ENCODE measurements around the gene KRTAP5-6. TPM values are rescaled to one million over a fixed set of nuclear protein-coding genes. Genes with fewer than 3 reads are reported as not detected.

Gene KRTAP5-6
- total RNA-seq, 5 donors from 2014 or later (not counting 1 experiment from before 2014, with no cell fraction given) = not detected

GRCh38 chr11:1702506-1702905 is 5.5 kb downstream of the KRTAP5-6 start:
- DNase-seq (no peak), ATAC-seq (replicated peaks in 1 of 4) (no peak)
- POLR2A ChIA-PET = no interaction called here
- H3K9me3 Mint-ChIP-seq = peaks cover 3 to 14% (median 12%) of the 10 kb centered on the region in 3 donors
- CTCF ChIA-PET = no interaction called here
- H3K4me3 Mint-ChIP-seq = no peak overlapping the region
- peaks cover 13 to 21% (median 16%) of the 10 kb centered on the region in 3 donors for H3K4me1 Mint-ChIP-seq
- no peak overlapping the region for H3K27ac Mint-ChIP-seq
- H3K27me3 Mint-ChIP-seq = peaks cover 0 to 5% of the 10 kb centered on the region in 2 donors
- peaks cover 2% of the 10 kb centered on the region for H3K9me3 ChIP-seq
- H3K36me3 ChIP-seq (ENCODE audit: control insufficient read depth in 2 of 2, extremely low read depth in 1 of 2, insufficient read depth in 1 of 2, low read length in 1 of 2) = no peaks in the 10 kb centered on the region
- no CpG with 5 or more reads among the region's 10 CpGs for WGBS (ENCODE audit: insufficient coverage)
- H3K4me3 ChIP-seq (ENCODE audit: control insufficient read depth in 1 of 2, extremely low read depth in 1 of 2, low read length in 1 of 2) = no peak overlapping the region
- H3K27ac ChIP-seq (ENCODE audit: low read length) = no peak overlapping the region
- H3K4me1 ChIP-seq (ENCODE audit: control insufficient read depth in 1 of 2, extremely low read depth in 1 of 2, insufficient read depth in 2 of 2, low read length in 2 of 2) = peaks cover 2 to 12% of the 10 kb centered on the region in 2 experiments
- H3K27me3 ChIP-seq (replicated peaks in 1 of 2; ENCODE audit: control insufficient read depth in 2 of 2, extremely low read depth in 1 of 2, insufficient read depth in 2 of 2, low read length in 1 of 2) = peaks cover 0 to 18% of the 10 kb centered on the region in 2 experiments
- H3K36me3 Mint-ChIP-seq = peaks cover 4% of the 10 kb centered on the region

DNA sequence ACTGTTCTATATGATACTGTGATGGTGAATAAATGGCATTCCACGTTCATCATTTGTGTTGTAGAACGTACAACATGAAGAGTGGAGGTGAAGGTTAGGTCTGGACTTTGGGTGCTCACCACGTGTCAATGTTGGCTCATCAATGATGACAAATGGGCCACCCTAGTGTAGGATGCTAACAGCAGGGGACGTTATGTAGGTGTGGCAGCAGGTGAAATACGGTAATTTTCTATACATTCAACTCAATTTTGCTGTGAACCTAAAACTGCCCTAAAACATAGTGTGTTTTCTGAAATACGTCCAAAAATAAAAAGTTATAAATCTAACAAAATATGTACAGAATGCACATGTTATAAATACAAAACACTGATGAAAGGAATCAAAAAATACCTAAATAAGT is 6.2 kb downstream of the KRTAP5-6 start:
- peaks cover 2% of the 10 kb centered on the region for H3K9me3 ChIP-seq
- H3K9me3 Mint-ChIP-seq = peaks cover 3 to 14% (median 12%) of the 10 kb centered on the region in 3 donors
- H3K4me3 Mint-ChIP-seq = no peak overlapping the region
- peaks cover 4% of the 10 kb centered on the region for H3K36me3 Mint-ChIP-seq
- peaks cover 13 to 21% (median 16%) of the 10 kb centered on the region in 3 donors for H3K4me1 Mint-ChIP-seq
- ATAC-seq (replicated peaks in 1 of 4) (no peak), DNase-seq (no peak)
- POLR2A ChIA-PET = no interaction called here
- H3K27ac ChIP-seq (ENCODE audit: low read length) = no peak overlapping the region
- CTCF ChIA-PET = no interaction called here
- H3K36me3 ChIP-seq (ENCODE audit: control insufficient read depth in 2 of 2, extremely low read depth in 1 of 2, insufficient read depth in 1 of 2, low read length in 1 of 2) = no peaks in the 10 kb centered on the region
- WGBS (ENCODE audit: insufficient coverage) = no CpG with 5 or more reads among the region's 6 CpGs
- no peak overlapping the region for H3K4me3 ChIP-seq (ENCODE audit: control insufficient read depth in 1 of 2, extremely low read depth in 1 of 2, low read length in 1 of 2)
- peaks cover 0 to 18% of the 10 kb centered on the region in 2 experiments for H3K27me3 ChIP-seq (replicated peaks in 1 of 2; ENCODE audit: control insufficient read depth in 2 of 2, extremely low read depth in 1 of 2, insufficient read depth in 2 of 2, low read length in 1 of 2)
- no peak overlapping the region for H3K27ac Mint-ChIP-seq
- H3K27me3 Mint-ChIP-seq = peaks cover 0 to 2% of the 10 kb centered on the region in 2 donors
- peaks cover 2 to 12% of the 10 kb centered on the region in 2 experiments for H3K4me1 ChIP-seq (ENCODE audit: control insufficient read depth in 1 of 2, extremely low read depth in 1 of 2, insufficient read depth in 2 of 2, low read length in 2 of 2)

- Mint-ChIP-seq H3K36me3 (peaks cover 4% of the 10 kb centered on the region), H3K4me1 (peaks cover 13 to 17% (median 13%) of the 10 kb centered on the region in 3 donors), H3K27me3 (peaks cover 0 to 8% of the 10 kb centered on the region in 2 donors), H3K4me3 (no peak overlapping the region), H3K9me3 (peaks cover 3 to 12% (median 11%) of the 10 kb centered on the region in 3 donors), H3K27ac (no peak overlapping the region)
- ChIA-PET CTCF (interaction anchor here (1.2 to 1.8 kb wide), 2 partner anchors 11 to 12 kb away, joined by 4 to 7 read pairs; no protein-coding TSS in a partner anchor), POLR2A (interaction anchor here in 1 of 2 donors (0.7 kb wide), 1 partner anchor 840 kb away, joined by 3 read pairs; no protein-coding TSS in a partner anchor)
- no peak overlapping the region for H3K27ac ChIP-seq (ENCODE audit: low read length)
- H3K27me3 ChIP-seq (replicated peaks in 1 of 2; ENCODE audit: control insufficient read depth in 2 of 2, extremely low read depth in 1 of 2, insufficient read depth in 2 of 2, low read length in 1 of 2) = peaks cover 0 to 16% of the 10 kb centered on the region in 2 experiments
- no peak for ATAC-seq (replicated peaks in 1 of 4)
- H3K9me3 ChIP-seq = peaks cover 2% of the 10 kb centered on the region
- DNase-seq = no peak
- peaks cover 2 to 12% of the 10 kb centered on the region in 2 experiments for H3K4me1 ChIP-seq (ENCODE audit: control insufficient read depth in 1 of 2, extremely low read depth in 1 of 2, insufficient read depth in 2 of 2, low read length in 2 of 2)
- H3K36me3 ChIP-seq (ENCODE audit: control insufficient read depth in 2 of 2, extremely low read depth in 1 of 2, insufficient read depth in 1 of 2, low read length in 1 of 2) = no peaks in the 10 kb centered on the region
- 61% methylated on average over 4 of the region's 15 CpGs for WGBS (ENCODE audit: insufficient coverage)
- no peak overlapping the region for H3K4me3 ChIP-seq (ENCODE audit: control insufficient read depth in 1 of 2, extremely low read depth in 1 of 2, low read length in 1 of 2)
These were observed 8.4 kb downstream of the KRTAP5-6 start for GRCh38 chr11:1705126-1706052.

DNA sequence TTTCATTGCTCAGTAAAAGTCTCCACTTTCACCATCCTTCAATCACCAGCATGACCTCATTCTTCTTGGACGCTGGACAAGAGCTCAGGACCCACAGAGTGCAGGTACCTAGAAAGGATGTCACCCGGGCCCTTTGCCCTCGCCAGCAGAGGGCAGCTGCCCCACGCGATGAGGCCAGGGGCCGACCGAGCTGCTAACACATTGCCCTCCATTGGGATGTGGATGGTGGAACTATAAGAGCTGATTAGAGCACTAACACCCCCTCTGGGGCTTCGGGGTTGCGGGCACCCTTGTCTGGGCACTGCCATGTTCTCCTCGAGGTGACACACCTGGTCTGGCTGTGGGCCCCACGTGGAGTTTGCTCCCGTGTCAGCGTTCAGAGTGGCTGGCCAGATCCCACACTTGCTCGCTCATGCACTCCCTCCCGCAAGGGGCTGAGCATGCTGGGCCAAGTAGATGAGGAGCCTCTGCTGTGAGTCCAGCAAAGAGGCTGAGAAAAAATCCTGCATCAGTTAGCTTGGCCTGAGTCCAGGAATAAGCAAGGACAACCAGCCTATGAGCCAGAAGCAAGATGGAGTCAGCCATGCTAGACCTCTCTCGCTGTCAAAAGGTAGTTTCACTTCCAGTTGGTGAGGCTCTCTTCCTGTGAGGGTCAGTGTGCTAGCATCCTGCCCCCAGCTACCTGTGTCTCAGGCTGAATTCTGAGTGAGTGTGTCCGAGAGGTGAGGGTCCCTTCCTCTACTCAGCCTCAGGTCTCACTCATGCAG is 9.8 kb downstream of the KRTAP5-6 start:
- Histone ChIP-seq H3K36me3 (ENCODE audit: control insufficient read depth in 2 of 2, extremely low read depth in 1 of 2, insufficient read depth in 1 of 2, low read length in 1 of 2) (no peaks in the 10 kb centered on the region), H3K4me3 (ENCODE audit: control insufficient read depth in 1 of 2, extremely low read depth in 1 of 2, low read length in 1 of 2) (no peak overlapping the region), H3K9me3 (peaks cover 2% of the 10 kb centered on the region), H3K27ac (ENCODE audit: low read length) (no peak overlapping the region), H3K27me3 (replicated peaks in 1 of 2; ENCODE audit: control insufficient read depth in 2 of 2, extremely low read depth in 1 of 2, insufficient read depth in 2 of 2, low read length in 1 of 2) (peaks cover 0 to 16% of the 10 kb centered on the region in 2 experiments), H3K4me1 (ENCODE audit: control insufficient read depth in 1 of 2, extremely low read depth in 1 of 2, insufficient read depth in 2 of 2, low read length in 2 of 2) (no peaks in the 10 kb centered on the region)
- ChIA-PET POLR2A (no interaction called here), CTCF (interaction anchor here (0.7 to 1.8 kb wide), 5 partner anchors 13 to 491 kb away, joined by 3 to 7 read pairs (median 3); partner anchors contain the start of gene SYT8 (in 1 of the 2))
- no peak for ATAC-seq (replicated peaks in 1 of 4)
- Mint-ChIP-seq H3K4me3 (no peak overlapping the region), H3K4me1 (peaks cover 0 to 2% (median 2%) of the 10 kb centered on the region in 3 donors), H3K27ac (no peak overlapping the region), H3K9me3 (peaks cover 0 to 5% (median 5%) of the 10 kb centered on the region in 3 donors), H3K27me3 (peaks cover 0 to 8% of the 10 kb centered on the region in 2 donors), H3K36me3 (no peaks in the 10 kb centered on the region)
- WGBS (ENCODE audit: insufficient coverage) = 78% methylated on average over 15 of the region's 17 CpGs
- DNase-seq = peak in 3 of 35 experiments; percentile 8 to 30 (median 12)

DNA sequence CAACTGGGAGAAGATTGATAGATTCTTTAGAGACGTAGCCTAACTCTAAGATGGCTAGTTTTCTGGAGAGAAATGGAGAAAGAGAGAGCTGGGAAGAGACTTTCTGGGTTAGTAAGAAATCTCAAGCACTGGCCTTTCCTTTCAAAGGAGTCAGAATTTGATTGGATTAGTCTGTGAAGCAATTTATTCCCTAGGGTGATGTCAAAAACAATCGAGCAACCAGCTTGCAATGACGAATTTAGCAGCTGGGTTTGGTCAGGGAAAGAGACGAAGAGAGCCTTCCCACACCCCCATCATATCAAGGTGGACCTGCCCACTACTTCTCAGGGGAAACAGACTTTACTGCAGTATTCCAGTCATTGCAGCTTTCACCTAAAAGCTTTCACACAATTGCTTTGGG is 10.8 kb downstream of the KRTAP5-6 start:
- ATAC-seq (replicated peaks in 1 of 4) = no peak
- Mint-ChIP-seq H3K9me3 (no peaks in the 10 kb centered on the region), H3K27ac (no peak overlapping the region), H3K4me3 (no peak overlapping the region), H3K27me3 (peaks cover 0 to 9% of the 10 kb centered on the region in 2 donors), H3K4me1 (peaks cover 0 to 2% (median 0%) of the 10 kb centered on the region in 3 donors), H3K36me3 (no peaks in the 10 kb centered on the region)
- Histone ChIP-seq H3K36me3 (ENCODE audit: control insufficient read depth in 2 of 2, extremely low read depth in 1 of 2, insufficient read depth in 1 of 2, low read length in 1 of 2) (no peaks in the 10 kb centered on the region), H3K27ac (ENCODE audit: low read length) (no peak overlapping the region), H3K9me3 (no peaks in the 10 kb centered on the region), H3K4me1 (ENCODE audit: control insufficient read depth in 1 of 2, extremely low read depth in 1 of 2, insufficient read depth in 2 of 2, low read length in 2 of 2) (no peaks in the 10 kb centered on the region), H3K4me3 (ENCODE audit: control insufficient read depth in 1 of 2, extremely low read depth in 1 of 2, low read length in 1 of 2) (no peak overlapping the region), H3K27me3 (replicated peaks in 1 of 2; ENCODE audit: control insufficient read depth in 2 of 2, extremely low read depth in 1 of 2, insufficient read depth in 2 of 2, low read length in 1 of 2) (peaks cover 0 to 13% of the 10 kb centered on the region in 2 experiments)
- WGBS (ENCODE audit: insufficient coverage) = 60% methylated on average over 2 of the region's 4 CpGs
- ChIA-PET POLR2A (no interaction called here), CTCF (no interaction called here)
- no peak for DNase-seq

DNA sequence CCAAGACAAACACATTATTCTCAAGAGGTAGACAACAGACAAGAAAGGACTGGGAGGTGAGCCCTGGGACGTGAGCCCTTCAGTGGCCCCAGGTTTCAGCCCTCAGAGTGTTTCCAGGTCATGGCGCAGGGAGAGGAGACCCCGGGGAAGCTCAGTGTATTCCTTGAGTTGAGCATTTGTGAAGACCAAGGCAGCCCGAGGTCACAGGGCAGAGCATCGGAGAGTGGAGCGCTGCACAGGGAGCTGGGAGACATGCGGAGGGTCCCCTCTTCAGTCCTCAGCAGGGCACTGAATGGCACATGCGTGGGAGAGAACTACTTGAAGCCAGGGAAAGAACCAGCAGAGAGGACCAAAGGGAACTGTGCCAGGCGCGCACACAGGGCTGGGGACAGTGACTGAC is 11.7 kb downstream of the KRTAP5-6 start:
- Histone ChIP-seq H3K4me1 (ENCODE audit: control insufficient read depth in 1 of 2, extremely low read depth in 1 of 2, insufficient read depth in 2 of 2, low read length in 2 of 2) (no peaks in the 10 kb centered on the region), H3K36me3 (ENCODE audit: control insufficient read depth in 2 of 2, extremely low read depth in 1 of 2, insufficient read depth in 1 of 2, low read length in 1 of 2) (no peaks in the 10 kb centered on the region), H3K9me3 (no peaks in the 10 kb centered on the region), H3K4me3 (ENCODE audit: control insufficient read depth in 1 of 2, extremely low read depth in 1 of 2, low read length in 1 of 2) (no peak overlapping the region), H3K27me3 (replicated peaks in 1 of 2; ENCODE audit: control insufficient read depth in 2 of 2, extremely low read depth in 1 of 2, insufficient read depth in 2 of 2, low read length in 1 of 2) (peaks cover 0 to 13% of the 10 kb centered on the region in 2 experiments), H3K27ac (ENCODE audit: low read length) (no peak overlapping the region)
- H3K4me3 Mint-ChIP-seq = no peak overlapping the region
- no peak for ATAC-seq (replicated peaks in 1 of 4)
- H3K27ac Mint-ChIP-seq = no peak overlapping the region
- no peaks in the 10 kb centered on the region for H3K36me3 Mint-ChIP-seq
- H3K4me1 Mint-ChIP-seq = peaks cover 0 to 2% (median 0%) of the 10 kb centered on the region in 3 donors
- H3K27me3 Mint-ChIP-seq = peaks cover 0 to 9% of the 10 kb centered on the region in 2 donors
- ChIA-PET POLR2A (no interaction called here), CTCF (no interaction called here)
- no peak for DNase-seq
- H3K9me3 Mint-ChIP-seq = no peaks in the 10 kb centered on the region
- WGBS (ENCODE audit: insufficient coverage) = 89% methylated on average over 8 of the region's 10 CpGs

All from T-cell (primary cell).